ENCODE measurements around the gene ATP2A1. TPM values are rescaled to one million over a fixed set of nuclear protein-coding genes. Genes with fewer than 3 reads are reported as not detected.

Gene ATP2A1
- polyA plus RNA-seq, 1 donor (not counting 4 experiments of a cell fraction or from before 2014, with no cell fraction given) = 0.12 TPM

DNA sequence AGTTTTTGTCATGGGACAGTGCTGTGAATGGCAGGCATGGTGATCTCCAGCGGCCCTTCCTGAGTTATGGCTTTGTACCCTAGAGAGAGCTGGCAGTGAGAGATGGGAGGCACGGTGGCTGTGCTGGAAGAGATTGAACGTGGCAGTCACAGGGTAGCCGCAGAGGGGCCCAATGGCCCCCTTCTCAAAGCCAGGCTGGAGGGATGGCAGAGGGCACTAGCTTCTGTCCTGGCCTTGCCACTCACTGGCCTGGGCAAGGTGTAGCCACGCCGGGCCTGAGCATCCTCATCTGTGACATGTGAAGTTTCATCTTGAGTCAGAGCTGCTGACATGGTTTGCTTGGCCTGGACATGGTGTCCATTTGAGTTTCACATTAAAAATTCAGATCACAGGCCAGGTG, 3.9 kb upstream of the ATP2A1 start:
- dilution Hi-C loops (cut with MboI; ENCODE audit: extremely low pct_ligation_motif_present, low sequenced_read_pairs) = no loop called here
- FAIRE-seq (no peak), DNase-seq (ENCODE audit: low read depth, low spot score) (no peak)
- Histone ChIP-seq H3K27me3 (ENCODE audit: control insufficient read depth, extremely low read depth, insufficient read depth, low read length) (no peaks in the 10 kb centered on the region), H2AFZ (ENCODE audit: control insufficient read depth, low read length) (no peak overlapping the region), H3K4me2 (ENCODE audit: control insufficient read depth, extremely low read depth, insufficient read depth, low read depth, low read length) (no peak overlapping the region), H3K9me1 (ENCODE audit: control insufficient read depth, extremely low read depth, insufficient read depth, low read length) (no peaks in the 10 kb centered on the region), H3K27ac (ENCODE audit: control insufficient read depth, insufficient read depth, low read length) (no peak overlapping the region), H3K9ac (ENCODE audit: control insufficient read depth, extremely low read depth, insufficient read depth, low read length) (no peak overlapping the region), H3K4me1 (ENCODE audit: control insufficient read depth, extremely low read depth, insufficient read depth, low read length) (peaks cover 6% of the 10 kb centered on the region), H3K9me3 (ENCODE audit: control insufficient read depth, low read depth, low read length) (no peaks in the 10 kb centered on the region), H4K20me1 (ENCODE audit: control insufficient read depth, extremely low read depth, insufficient read depth, low read length) (no peaks in the 10 kb centered on the region), H3K36me3 (ENCODE audit: control insufficient read depth in 2 of 2, extremely low read depth in 1 of 2, insufficient read depth in 2 of 2, low read length in 2 of 2) (peaks cover 17 to 18% of the 10 kb centered on the region in 2 experiments), H3K79me2 (ENCODE audit: control insufficient read depth, insufficient read depth, low read length) (no peaks in the 10 kb centered on the region), H3K4me3 (ENCODE audit: control insufficient read depth in 2 of 3, extremely low read depth in 1 of 3, insufficient read depth in 2 of 3, low read depth in 1 of 3, low read length in 3 of 3) (no peak overlapping the region)
- no peak for TF ChIP-seq EZH2 (IDR thresholded peaks at IDR 0.05; ENCODE audit: low read length)
- TF ChIP-seq, protein P1, sequence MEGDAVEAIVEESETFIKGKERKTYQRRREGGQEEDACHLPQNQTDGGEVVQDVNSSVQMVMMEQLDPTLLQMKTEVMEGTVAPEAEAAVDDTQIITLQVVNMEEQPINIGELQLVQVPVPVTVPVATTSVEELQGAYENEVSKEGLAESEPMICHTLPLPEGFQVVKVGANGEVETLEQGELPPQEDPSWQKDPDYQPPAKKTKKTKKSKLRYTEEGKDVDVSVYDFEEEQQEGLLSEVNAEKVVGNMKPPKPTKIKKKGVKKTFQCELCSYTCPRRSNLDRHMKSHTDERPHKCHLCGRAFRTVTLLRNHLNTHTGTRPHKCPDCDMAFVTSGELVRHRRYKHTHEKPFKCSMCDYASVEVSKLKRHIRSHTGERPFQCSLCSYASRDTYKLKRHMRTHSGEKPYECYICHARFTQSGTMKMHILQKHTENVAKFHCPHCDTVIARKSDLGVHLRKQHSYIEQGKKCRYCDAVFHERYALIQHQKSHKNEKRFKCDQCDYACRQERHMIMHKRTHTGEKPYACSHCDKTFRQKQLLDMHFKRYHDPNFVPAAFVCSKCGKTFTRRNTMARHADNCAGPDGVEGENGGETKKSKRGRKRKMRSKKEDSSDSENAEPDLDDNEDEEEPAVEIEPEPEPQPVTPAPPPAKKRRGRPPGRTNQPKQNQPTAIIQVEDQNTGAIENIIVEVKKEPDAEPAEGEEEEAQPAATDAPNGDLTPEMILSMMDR (optimal IDR thresholded peaks at IDR 0.05 in 1 of 3, IDR thresholded peaks at IDR 0.05 in 1 of 3, conservative IDR thresholded peaks at IDR 0.05 in 1 of 3; ENCODE audit: extremely low read depth in 1 of 3, insufficient read depth in 2 of 3, low read length in 3 of 3) = no peak

DNA sequence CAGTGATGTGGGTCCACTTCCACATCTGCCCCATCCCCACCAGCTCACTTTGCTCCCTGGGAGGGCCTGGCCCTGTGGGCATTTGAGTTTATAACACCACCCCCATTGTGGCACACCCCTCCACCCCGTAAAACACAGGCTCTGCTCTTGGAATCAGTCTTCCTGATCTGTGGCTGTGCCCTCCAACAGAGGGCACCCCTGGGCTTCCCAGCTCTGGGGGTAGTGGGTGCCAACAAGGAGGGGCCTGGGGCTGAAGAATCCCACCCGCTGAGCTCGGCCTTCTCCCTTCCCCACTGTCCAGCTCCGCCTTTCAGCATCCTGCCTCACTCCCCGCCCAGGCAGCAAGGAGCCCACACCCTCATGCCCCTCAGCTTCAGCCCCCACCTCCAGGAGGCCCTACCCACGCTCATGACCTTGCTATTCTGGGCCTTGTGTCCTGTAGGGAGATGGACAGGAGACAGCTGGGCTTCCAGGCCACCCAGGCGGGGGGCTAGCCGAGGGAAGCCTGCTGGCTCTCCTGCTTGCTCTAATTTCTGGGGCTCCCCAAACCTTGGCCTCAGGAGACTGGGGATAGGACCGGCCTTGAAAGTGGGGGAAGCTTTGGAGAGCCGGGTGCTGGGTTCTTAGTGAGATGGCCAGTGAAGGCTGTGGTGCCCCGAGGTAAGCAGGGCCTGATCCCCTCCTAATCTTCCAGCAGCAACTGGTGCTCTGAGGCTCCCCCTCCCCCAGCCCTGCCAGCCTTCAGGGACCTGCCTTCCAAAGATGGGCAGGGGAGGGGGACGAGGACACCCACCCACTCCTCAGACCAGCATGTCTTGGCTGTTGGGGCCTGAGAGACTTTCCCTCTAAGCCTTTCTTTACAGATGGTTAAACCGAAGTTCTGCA, 2.9 kb upstream of the ATP2A1 start:
- TF ChIP-seq, protein P1 (optimal IDR thresholded peaks at IDR 0.05 in 1 of 3, IDR thresholded peaks at IDR 0.05 in 1 of 3, conservative IDR thresholded peaks at IDR 0.05 in 1 of 3; ENCODE audit: extremely low read depth in 1 of 3, insufficient read depth in 2 of 3, low read length in 3 of 3) = peak in 1 of 3 experiments; percentile 11
- no peak for TF ChIP-seq EZH2 (IDR thresholded peaks at IDR 0.05; ENCODE audit: low read length)
- Histone ChIP-seq H3K4me3 (ENCODE audit: control insufficient read depth in 2 of 3, extremely low read depth in 1 of 3, insufficient read depth in 2 of 3, low read depth in 1 of 3, low read length in 3 of 3) (no peak overlapping the region), H3K27me3 (ENCODE audit: control insufficient read depth, extremely low read depth, insufficient read depth, low read length) (peaks cover 4% of the 10 kb centered on the region), H2AFZ (ENCODE audit: control insufficient read depth, low read length) (no peak overlapping the region), H3K9me1 (ENCODE audit: control insufficient read depth, extremely low read depth, insufficient read depth, low read length) (no peaks in the 10 kb centered on the region), H3K27ac (ENCODE audit: control insufficient read depth, insufficient read depth, low read length) (no peak overlapping the region), H3K9me3 (ENCODE audit: control insufficient read depth, low read depth, low read length) (no peaks in the 10 kb centered on the region), H3K79me2 (ENCODE audit: control insufficient read depth, insufficient read depth, low read length) (no peaks in the 10 kb centered on the region), H3K4me1 (ENCODE audit: control insufficient read depth, extremely low read depth, insufficient read depth, low read length) (peaks cover 11% of the 10 kb centered on the region), H3K4me2 (ENCODE audit: control insufficient read depth, extremely low read depth, insufficient read depth, low read depth, low read length) (no peak overlapping the region), H4K20me1 (ENCODE audit: control insufficient read depth, extremely low read depth, insufficient read depth, low read length) (no peaks in the 10 kb centered on the region), H3K9ac (ENCODE audit: control insufficient read depth, extremely low read depth, insufficient read depth, low read length) (no peak overlapping the region), H3K36me3 (ENCODE audit: control insufficient read depth in 2 of 2, extremely low read depth in 1 of 2, insufficient read depth in 2 of 2, low read length in 2 of 2) (peaks cover 9 to 12% of the 10 kb centered on the region in 2 experiments)
- no peak for FAIRE-seq
- dilution Hi-C loops (cut with MboI; ENCODE audit: extremely low pct_ligation_motif_present, low sequenced_read_pairs) = no loop called here
- DNase-seq (ENCODE audit: low read depth, low spot score) = no peak
